Subcutaneous abdominal adipose tissue (tissue), 5 donors: ENCODE measurements around the gene HLA-F.
A peak's percentile ranks its signal among the peaks of the same experiment; 100 is the strongest.

Experiments used
- H3K27ac ChIP-seq: one replicate; pipeline ENCODE4 v1.7.0; 2013; ENCODE audit warnings: low read depth, mild to moderate bottlenecking, inconsistent platforms, low read length, moderate library complexity
- H3K27me3 ChIP-seq, 5 donors: one replicate each; pipeline ENCODE4 v1.7.0; 2013; ENCODE audit warnings: low read length in 5 of 5, inconsistent platforms in 1 of 5; ENCODE audit not compliant: control insufficient read depth in 5 of 5, insufficient read depth in 4 of 5
- H3K36me3 ChIP-seq, 5 donors: one replicate each; pipeline ENCODE4 v1.7.0; 2013; ENCODE audit warnings: low read length in 5 of 5; ENCODE audit not compliant: control insufficient read depth in 5 of 5, insufficient read depth in 5 of 5
- H3K4me1 ChIP-seq, 5 donors: one replicate each; pipeline ENCODE4 v1.7.0; 2013; ENCODE audit warnings: low read length in 5 of 5, mild to moderate bottlenecking in 3 of 5, moderate library complexity in 1 of 5; ENCODE audit not compliant: control insufficient read depth in 5 of 5, insufficient read depth in 5 of 5
- H3K4me3 ChIP-seq, 5 donors: one replicate each; pipeline ENCODE4 v1.7.0; 2013; ENCODE audit warnings: low read length in 5 of 5, low read depth in 1 of 5
- H3K9ac ChIP-seq, 5 donors: one replicate each; pipeline ENCODE4 v1.7.0; 2013; ENCODE audit warnings: low read length in 5 of 5, mild to moderate bottlenecking in 4 of 5, moderate library complexity in 3 of 5
- H3K9me3 ChIP-seq, 5 donors: one replicate each; pipeline ENCODE4 v1.7.0; 2013; ENCODE audit warnings: low read length in 5 of 5; ENCODE audit not compliant: control insufficient read depth in 5 of 5
- donor health status: healthy.
- donor health status: healthy.
- donor health status: healthy.
- donor health status: healthy.
- donor health status: healthy.

Gene HLA-F

DNA sequence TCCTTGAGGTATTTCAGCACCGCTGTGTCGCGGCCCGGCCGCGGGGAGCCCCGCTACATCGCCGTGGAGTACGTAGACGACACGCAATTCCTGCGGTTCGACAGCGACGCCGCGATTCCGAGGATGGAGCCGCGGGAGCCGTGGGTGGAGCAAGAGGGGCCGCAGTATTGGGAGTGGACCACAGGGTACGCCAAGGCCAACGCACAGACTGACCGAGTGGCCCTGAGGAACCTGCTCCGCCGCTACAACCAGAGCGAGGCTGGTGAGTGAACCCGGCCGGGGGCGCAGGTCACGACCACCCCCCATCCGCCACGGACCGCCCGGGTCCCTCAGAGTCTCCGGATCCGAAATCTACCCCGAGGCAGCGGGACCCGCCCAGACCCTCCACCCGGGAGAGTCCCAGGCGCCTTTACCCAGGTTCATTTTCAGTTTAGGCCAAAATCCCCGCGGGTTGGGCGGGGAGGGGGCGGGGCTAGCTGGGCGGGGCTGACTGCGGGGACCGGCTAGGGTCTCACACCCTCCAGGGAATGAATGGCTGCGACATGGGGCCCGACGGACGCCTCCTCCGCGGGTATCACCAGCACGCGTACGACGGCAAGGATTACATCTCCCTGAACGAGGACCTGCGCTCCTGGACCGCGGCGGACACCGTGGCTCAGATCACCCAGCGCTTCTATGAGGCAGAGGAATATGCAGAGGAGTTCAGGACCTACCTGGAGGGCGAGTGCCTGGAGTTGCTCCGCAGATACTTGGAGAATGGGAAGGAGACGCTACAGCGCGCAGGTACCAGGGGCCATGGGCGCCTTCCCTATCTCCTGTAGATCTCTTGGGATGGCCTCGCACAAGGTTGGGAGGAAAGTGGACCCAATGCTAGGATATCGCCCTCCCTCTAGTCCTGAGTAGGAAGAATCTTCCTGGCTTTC lies 693 bp downstream of the HLA-F start:
- H3K27ac ChIP-seq = peak overlapping the region; percentile 85
- H3K4me1 ChIP-seq = peaks cover 4 to 32% (median 22%) of the 10 kb centered on the region in 5 donors
- H3K9ac ChIP-seq = peak overlapping the region; percentile 68 to 98 (median 91)
- peaks cover 0 to 3% (median 0%) of the 10 kb centered on the region in 5 donors for H3K27me3 ChIP-seq
- H3K9me3 ChIP-seq = no peaks in the 10 kb centered on the region
- H3K36me3 ChIP-seq = peaks cover 0 to 36% (median 30%) of the 10 kb centered on the region in 5 donors
- H3K4me3 ChIP-seq = peak overlapping the region; percentile 72 to 97 (median 85)

DNA sequence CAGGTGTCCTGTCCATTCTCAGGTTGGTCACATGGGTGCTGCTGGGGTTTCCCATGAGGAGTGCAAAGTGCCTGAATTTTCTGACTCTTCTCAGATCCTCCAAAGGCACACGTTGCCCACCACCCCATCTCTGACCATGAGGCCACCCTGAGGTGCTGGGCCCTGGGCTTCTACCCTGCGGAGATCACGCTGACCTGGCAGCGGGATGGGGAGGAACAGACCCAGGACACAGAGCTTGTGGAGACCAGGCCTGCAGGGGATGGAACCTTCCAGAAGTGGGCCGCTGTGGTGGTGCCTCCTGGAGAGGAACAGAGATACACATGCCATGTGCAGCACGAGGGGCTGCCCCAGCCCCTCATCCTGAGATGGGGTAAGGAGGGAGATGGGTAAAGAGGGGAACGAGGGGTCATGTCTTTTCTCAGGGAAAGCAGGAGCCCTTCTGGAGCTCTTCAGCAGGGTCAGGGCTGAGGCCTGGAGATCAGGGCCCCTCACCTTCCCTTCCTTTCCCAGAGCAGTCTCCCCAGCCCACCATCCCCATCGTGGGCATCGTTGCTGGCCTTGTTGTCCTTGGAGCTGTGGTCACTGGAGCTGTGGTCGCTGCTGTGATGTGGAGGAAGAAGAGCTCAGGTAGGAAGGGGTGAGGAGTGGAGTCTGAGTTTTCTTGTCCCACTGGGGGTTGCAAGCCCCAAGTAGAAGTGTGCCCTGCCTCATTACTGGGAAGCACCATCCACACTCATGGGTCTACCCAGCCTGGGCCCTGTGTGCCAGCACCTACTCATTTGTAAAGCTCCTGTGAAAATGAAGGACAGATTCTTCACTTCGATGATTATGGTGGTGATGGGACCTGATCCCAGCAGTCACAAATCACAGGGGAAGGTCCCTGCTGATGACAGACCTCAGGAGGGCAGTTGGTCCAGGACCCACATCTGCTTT lies 2.0 kb downstream of the HLA-F start:
- peak overlapping the region in 4 of 5 donors; percentile 72 to 97 (median 87) for H3K4me3 ChIP-seq
- peaks cover 4 to 32% (median 22%) of the 10 kb centered on the region in 5 donors for H3K4me1 ChIP-seq
- peaks cover 0 to 3% (median 0%) of the 10 kb centered on the region in 5 donors for H3K27me3 ChIP-seq
- H3K27ac ChIP-seq = peak overlapping the region; percentile 85
- peak overlapping the region in 4 of 5 donors; percentile 15 to 88 (median 51) for H3K9ac ChIP-seq
- H3K36me3 ChIP-seq = peaks cover 0 to 36% (median 30%) of the 10 kb centered on the region in 5 donors
- no peaks in the 10 kb centered on the region for H3K9me3 ChIP-seq

DNA sequence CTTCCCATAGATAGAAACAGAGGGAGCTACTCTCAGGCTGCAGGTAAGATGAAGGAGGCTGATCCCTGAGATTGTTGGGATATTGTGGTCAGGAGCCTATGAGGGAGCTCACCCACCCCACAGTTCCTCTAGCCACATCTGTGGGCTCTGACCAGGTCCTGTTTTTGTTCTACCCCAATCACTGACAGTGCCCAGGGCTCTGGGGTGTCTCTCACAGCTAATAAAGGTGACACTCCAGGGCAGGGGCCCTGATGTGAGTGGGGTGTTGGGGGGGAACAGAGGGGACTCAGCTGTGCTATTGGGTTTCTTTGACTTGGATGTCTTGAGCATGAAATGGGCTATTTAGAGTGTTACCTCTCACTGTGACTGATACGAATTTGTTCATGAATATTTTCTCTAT lies 2.8 kb downstream of the HLA-F start:
- Histone ChIP-seq H3K4me3 (peak overlapping the region in 2 of 5 donors; percentile 21 to 97), H3K27me3 (peaks cover 0 to 2% (median 0%) of the 10 kb centered on the region in 5 donors), H3K36me3 (peaks cover 0 to 36% (median 30%) of the 10 kb centered on the region in 5 donors), H3K9ac (peak overlapping the region in 2 of 5 donors; percentile 20 to 53), H3K9me3 (no peaks in the 10 kb centered on the region), H3K27ac (peak overlapping the region; percentile 50), H3K4me1 (peaks cover 4 to 32% (median 22%) of the 10 kb centered on the region in 5 donors)

DNA sequence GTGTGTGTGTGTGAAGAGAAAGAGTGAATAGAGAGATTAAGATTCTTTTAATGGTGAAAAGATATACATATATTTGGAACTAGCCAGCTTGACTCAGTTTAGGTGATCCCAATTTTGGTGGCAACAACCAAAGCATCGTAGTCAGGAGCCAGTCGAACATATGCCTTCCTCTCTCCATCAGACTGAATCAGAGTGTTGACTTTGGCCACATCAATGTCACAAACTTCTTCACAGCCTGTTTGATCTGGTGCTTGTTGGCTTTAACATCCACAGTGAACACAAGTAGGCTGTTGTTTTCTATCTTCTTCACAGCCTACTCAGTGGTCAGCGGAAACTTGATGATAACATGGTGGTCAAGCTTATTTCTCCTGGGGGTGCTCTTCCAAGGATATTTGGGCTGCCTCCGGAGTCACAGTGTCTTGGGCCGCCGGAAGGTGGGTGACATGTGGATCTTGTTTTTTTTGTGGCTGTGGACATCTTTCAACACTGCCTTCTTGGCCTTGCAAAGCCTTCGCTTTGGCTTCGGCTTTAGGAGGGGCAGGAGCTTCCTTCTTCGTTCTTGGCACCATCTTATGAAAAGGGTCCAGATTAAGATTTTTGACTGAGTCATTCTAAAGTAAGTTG lies 3.4 kb downstream of the HLA-F start:
- peaks cover 0 to 2% (median 0%) of the 10 kb centered on the region in 5 donors for H3K27me3 ChIP-seq
- no peaks in the 10 kb centered on the region for H3K9me3 ChIP-seq
- peaks cover 4 to 32% (median 22%) of the 10 kb centered on the region in 5 donors for H3K4me1 ChIP-seq
- H3K9ac ChIP-seq = no peak overlapping the region
- peaks cover 0 to 36% (median 30%) of the 10 kb centered on the region in 5 donors for H3K36me3 ChIP-seq
- no peak overlapping the region for H3K4me3 ChIP-seq
- no peak overlapping the region for H3K27ac ChIP-seq

DNA sequence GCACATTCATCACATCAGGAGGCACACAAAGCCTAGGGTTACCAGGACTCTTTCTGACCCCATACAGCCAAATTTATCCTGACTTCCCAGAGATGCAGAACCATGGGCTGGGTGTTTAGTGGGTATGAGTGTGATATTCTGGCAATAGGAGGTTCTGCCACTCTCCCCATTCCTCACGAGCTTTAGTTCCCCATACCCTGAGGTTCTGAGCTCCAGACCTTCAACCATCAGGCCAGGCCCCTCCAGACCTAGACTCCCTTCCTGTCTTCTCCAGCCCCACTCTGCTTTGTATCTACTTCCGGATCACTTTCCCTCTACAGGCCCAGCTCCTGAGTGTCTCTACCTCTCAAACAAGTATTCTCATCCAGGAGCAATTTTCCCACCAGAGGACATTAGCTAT lies 4.4 kb downstream of the HLA-F start:
- Histone ChIP-seq H3K9ac (no peak overlapping the region), H3K4me1 (peaks cover 4 to 32% (median 22%) of the 10 kb centered on the region in 5 donors), H3K27ac (no peak overlapping the region), H3K4me3 (no peak overlapping the region), H3K27me3 (peaks cover 0 to 2% (median 0%) of the 10 kb centered on the region in 5 donors), H3K36me3 (peaks cover 0 to 36% (median 30%) of the 10 kb centered on the region in 5 donors), H3K9me3 (no peaks in the 10 kb centered on the region)

DNA sequence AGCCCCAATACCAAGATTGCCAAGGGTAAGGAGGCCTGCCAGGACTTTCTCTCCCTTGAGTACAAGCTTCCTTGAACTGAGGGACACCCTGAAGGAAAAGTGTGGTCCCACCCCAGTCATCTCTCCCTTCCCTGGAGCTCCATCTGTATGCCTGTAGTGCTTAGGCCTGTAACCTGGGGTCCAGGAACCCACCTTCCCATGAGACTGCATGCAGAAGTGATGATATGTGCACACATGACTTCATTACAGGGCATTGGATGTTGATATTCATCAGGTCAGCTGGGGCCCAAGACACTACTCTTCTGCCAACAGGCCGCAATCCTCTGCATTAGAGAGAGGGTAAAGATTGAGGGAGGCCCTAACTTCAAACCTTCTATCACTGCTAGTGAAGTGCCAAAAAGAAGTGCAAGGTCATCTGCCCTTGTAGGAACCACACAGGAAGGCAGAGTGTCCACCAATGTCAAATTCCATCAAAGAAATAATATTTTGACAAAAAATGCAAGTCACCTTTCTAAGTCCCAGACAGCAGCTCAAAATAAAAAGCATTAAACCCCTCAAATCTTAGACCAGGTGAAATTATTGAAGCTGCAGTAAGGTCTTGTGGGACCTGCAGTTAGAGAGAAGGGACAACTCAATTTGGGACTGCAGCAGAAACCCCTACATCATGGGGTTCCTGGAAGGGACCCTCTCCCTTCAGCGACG lies 5.1 kb downstream of the HLA-F start:
- Histone ChIP-seq H3K36me3 (peaks cover 0 to 36% (median 30%) of the 10 kb centered on the region in 5 donors), H3K4me1 (peaks cover 1 to 28% (median 20%) of the 10 kb centered on the region in 5 donors), H3K9ac (no peak overlapping the region), H3K9me3 (no peaks in the 10 kb centered on the region), H3K4me3 (no peak overlapping the region), H3K27ac (no peak overlapping the region), H3K27me3 (no peaks in the 10 kb centered on the region)

DNA sequence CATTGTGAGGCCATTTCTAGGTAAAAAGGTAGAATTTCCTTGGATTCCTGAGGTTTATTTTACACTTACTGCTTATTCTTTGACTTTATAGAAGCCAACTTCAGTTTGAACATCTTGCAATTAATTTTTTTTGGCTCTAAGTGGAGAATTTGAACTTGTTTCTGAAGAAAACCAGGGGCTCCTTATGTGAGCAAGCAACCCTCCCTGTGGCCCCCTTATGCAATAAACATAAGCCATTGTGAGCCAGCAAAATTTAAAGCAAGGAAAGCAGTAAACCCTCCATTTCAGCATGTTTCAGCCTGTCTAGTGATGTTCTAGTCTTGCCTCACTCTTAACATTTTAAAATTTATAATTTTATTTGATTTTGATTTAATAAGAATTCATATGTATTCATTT lies 5.6 kb downstream of the HLA-F start:
- H3K4me3 ChIP-seq = no peak overlapping the region
- no peaks in the 10 kb centered on the region for H3K9me3 ChIP-seq
- H3K27ac ChIP-seq = no peak overlapping the region
- peaks cover 0 to 36% (median 30%) of the 10 kb centered on the region in 5 donors for H3K36me3 ChIP-seq
- H3K27me3 ChIP-seq = no peaks in the 10 kb centered on the region
- no peak overlapping the region for H3K9ac ChIP-seq
- H3K4me1 ChIP-seq = peaks cover 1 to 25% (median 15%) of the 10 kb centered on the region in 5 donors

DNA sequence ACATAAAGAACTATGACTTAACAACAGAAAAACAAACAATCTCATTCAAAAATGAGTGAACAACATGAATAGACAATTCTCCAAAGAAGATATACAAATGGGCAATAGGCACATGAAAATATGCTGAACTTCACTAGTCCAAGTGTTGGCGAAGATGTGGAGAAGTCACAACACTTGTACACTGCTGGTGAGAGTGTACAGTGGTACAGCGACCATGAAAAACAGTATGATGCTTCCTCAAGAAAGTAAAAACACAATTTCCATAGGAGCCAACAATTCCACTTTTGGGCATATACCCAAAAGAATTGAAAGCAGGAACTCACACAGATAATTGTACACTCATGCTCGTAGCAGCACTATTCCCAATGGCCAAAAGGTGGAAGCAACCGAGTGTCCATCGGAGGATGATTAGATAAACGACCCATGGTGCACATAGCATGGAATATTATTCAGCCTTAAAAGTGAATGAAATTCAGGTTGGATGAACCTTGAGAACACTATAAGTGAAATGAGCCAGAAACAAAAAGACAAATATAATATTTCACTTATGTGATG lies 6.6 kb downstream of the HLA-F start:
- Histone ChIP-seq H3K4me3 (no peak overlapping the region), H3K9ac (no peak overlapping the region), H3K27ac (no peak overlapping the region), H3K36me3 (peaks cover 0 to 35% (median 29%) of the 10 kb centered on the region in 5 donors), H3K27me3 (no peaks in the 10 kb centered on the region), H3K9me3 (no peaks in the 10 kb centered on the region), H3K4me1 (peaks cover 0 to 17% (median 8%) of the 10 kb centered on the region in 5 donors)
